Measurements from ENCODE around the gene MPZL1. TPM values are rescaled to one million over a fixed set of nuclear protein-coding genes. Genes with fewer than 3 reads are reported as not detected.

Gene MPZL1
- total and polyA plus RNA-seq, 2 donors (not counting 3 experiments of a cell fraction or from before 2014, with no cell fraction given): 41.7 to 99.1 TPM

- intact Hi-C loops (cut with micrococcal nuclease) (no loop called here), dilution Hi-C loops (cut with MboI; ENCODE audit: extremely low pct_ligation_motif_present, low sequenced_read_pairs) (no loop called here)
- Histone ChIP-seq H3K27me3 (ENCODE audit: control insufficient read depth in 2 of 2, insufficient read depth in 2 of 2, low read length in 2 of 2) (no peaks in the 10 kb centered on the region), H3K9ac (replicated peaks; ENCODE audit: extremely low read depth, insufficient read depth, low read length) (no peak overlapping the region), H3K79me2 (ENCODE audit: control insufficient read depth, insufficient read depth, low read length) (peaks cover 39% of the 10 kb centered on the region), H2AFZ (ENCODE audit: low read depth, low read length) (no peak overlapping the region), H3K4me3 (replicated peaks in 1 of 3; ENCODE audit: insufficient read depth in 1 of 3, low read depth in 1 of 3, low read length in 3 of 3) (no peak overlapping the region), H3K9me3 (replicated peaks; ENCODE audit: control insufficient read depth, insufficient read depth, low read length) (no peaks in the 10 kb centered on the region), H3K9me1 (replicated peaks; ENCODE audit: control insufficient read depth, extremely low read depth, insufficient read depth, low read length) (no peaks in the 10 kb centered on the region), H3K4me2 (ENCODE audit: insufficient read depth, low read length) (no peak overlapping the region), H3K4me1 (ENCODE audit: control insufficient read depth, extremely low read depth, insufficient read depth, low read length) (no peaks in the 10 kb centered on the region), H4K20me1 (replicated peaks; ENCODE audit: control insufficient read depth, extremely low read depth, insufficient read depth, low read length) (peaks cover 3% of the 10 kb centered on the region), H3K36me3 (ENCODE audit: control insufficient read depth in 2 of 2, extremely low read depth in 1 of 2, insufficient read depth in 2 of 2, low read length in 2 of 2) (peaks cover 2% of the 10 kb centered on the region in 2 experiments), H3K27ac (ENCODE audit: insufficient read depth, low read depth, low read length) (no peak overlapping the region)
- TF ChIP-seq POLR2AphosphoS5 (IDR thresholded peaks at IDR 0.05; ENCODE audit: insufficient read depth, low read depth, low read length) (no peak), MAX (IDR thresholded peaks at IDR 0.05; ENCODE audit: insufficient read depth, insufficient read length) (no peak), GATA2 (IDR thresholded peaks at IDR 0.05; ENCODE audit: insufficient read depth, insufficient read length, low read depth, low read length) (no peak), JUN (IDR thresholded peaks at IDR 0.05; ENCODE audit: borderline replicate concordance, insufficient read depth, insufficient read length, low read depth) (no peak), CTCF (IDR thresholded peaks at IDR 0.05; ENCODE audit: extremely low read depth in 1 of 2, insufficient read depth in 1 of 2, low read depth in 1 of 2, low read length in 2 of 2) (no peak), FOS (IDR thresholded peaks at IDR 0.05; ENCODE audit: borderline replicate concordance, insufficient read depth, low read length) (no peak), MYC (IDR thresholded peaks at IDR 0.05; ENCODE audit: low read depth, low read length) (no peak), EZH2 (IDR thresholded peaks at IDR 0.05; ENCODE audit: borderline replicate concordance, low read depth, low read length, severe bottlenecking) (no peak), POLR2A (IDR thresholded peaks at IDR 0.05; ENCODE audit: low read depth, low read length) (no peak)
- POLR2A ChIA-PET: no interaction called here
- no peak for DNase-seq (ENCODE audit: low read depth, low spot score)
- peak; percentile 15 for FAIRE-seq
- no TSS peak for BruUV-seq (replicated peaks)
- CTCF ChIA-PET: no interaction called here
Observed at GRCh38 chr1:167763525-167764220, 41.9 kb downstream of the MPZL1 start.
